Renal cortex interstitium (tissue), 11 donors: ENCODE data around the gene SYNPR. TPM values are rescaled to one million over a fixed set of nuclear protein-coding genes. Genes with fewer than 3 reads are reported as not detected.
"Not testable (repeated sequence)": the region's sequence is repeated elsewhere in the genome, so short reads cannot be mapped to it uniquely, and the experiment has no call there.

Experiments
- DNase-seq, 11 donors: peaks; one replicate each; pipeline ENCODE4 v3.0.0-alpha.2; 2013; ENCODE audit warnings: low read depth in 9 of 11, low spot score in 4 of 11; ENCODE audit errors: extremely low read depth in 1 of 11
- polyA plus RNA-seq, 3 donors: library from polyadenylated mRNA; unstranded; fragments of 120-200 nt; gene quantifications; one replicate each; pipeline ENCODE4 v1.2.1, GENCODE V29; 2013; ENCODE audit not compliant: insufficient read length in 3 of 3

The SYNPR gene
- polyA plus RNA-seq, 3 donors = 0.11 TPM; not detected in 2

DNA sequence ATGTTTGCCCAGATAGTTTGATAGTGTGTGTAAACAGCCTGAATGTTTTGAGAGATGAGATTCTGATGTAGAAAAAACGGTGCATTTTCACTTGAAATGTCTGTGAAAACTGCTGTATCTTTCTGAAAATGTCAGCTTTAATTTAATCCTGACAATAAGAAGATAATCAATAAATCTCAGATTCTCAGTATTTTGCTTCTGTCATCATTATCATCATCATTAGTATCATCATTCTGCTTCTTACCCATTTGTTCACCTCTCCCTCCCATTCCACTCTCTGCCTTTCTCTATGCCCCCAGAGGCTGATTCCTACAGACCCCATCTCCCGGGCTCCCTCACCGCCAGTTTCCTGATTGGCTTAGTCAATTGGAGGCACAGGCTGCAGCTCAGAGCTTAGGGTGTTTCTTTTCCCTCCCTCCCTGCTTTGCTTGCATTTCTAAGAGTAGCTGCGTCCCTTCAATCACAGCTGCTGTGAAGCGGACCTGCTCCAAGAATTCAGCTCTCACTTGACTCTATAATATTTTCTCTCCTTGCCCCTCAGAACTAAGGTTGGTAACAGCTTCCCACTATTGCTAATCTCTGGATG lies 366.2 kb downstream of the SYNPR start:
- no peak for DNase-seq

DNA sequence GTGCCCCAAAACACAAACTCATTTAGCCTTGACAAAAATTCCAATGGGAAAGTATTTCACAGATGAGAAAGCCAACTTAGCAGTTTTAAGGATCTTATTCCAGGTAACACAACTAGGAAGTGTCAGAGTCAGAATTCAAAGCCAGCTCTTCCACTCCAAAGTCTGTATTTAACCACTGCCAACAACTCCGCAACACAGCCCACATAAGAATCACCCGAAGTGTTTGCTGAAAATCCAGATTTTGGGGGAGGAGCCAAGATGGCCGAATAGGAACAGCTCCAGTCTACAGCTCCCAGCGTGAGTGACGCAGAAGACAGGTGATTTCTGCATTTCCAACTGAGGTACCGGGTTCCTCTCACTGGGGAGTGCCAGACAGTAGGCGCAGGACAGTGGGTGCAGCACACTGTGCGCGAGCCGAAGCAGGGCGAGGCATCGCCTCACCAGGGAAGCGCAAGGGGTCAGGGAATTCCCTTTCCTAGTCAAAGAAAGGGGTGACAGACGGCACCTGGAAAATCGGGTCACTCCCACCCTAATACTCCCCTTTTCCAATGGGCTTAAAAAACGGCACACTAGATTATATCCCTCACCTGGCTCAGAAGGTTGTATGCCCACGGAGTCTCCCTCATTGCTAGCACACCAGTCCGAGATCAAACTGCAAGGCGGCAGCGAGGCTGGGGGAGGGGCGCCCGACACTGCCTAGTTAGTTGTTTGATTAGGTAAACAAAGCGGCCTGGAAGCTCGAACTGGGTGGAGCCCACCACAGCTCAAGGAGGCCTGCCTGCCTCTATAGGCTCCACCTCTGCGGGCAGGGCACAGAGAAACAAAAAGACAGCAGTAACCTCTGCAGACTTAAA lies 367.0 kb downstream of the SYNPR start:
- not testable (repeated sequence) for DNase-seq

DNA sequence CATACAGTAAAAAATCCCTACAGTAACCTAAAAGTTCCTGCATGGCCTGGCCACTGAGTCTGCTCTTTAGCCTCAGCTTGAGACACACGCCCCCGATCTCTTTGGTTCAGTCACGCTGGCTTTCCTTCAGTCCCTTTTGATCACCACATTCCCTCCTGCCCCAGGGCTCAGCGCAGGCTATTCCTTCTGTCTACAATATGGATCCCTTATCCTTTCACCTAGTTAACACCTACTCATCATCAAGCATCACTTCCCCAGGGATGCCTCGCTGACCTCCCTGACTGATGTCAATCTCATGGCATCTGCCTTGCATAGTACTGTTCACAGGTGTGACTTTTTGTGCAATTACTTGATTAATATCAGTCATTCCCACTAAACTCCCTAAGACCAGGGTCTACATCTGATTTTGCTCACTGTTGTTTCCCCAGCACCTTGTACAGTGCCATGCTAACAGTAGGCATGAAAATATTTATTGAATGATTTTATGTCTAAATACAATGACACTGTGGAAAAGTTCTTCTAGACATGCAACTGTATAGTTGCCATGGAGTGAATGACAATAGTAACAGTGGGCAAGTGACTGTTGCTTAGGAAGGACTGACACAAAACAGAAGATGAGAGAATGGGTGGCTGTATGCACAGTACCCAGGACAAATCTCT lies 374.1 kb downstream of the SYNPR start, which contains the start of gene SNTN:
Gene SNTN (plus strand): TSS at position 610 of the 660 bp plus-strand sequence. CDS start 13 bp downstream, at position 623.
- no peak for DNase-seq

DNA sequence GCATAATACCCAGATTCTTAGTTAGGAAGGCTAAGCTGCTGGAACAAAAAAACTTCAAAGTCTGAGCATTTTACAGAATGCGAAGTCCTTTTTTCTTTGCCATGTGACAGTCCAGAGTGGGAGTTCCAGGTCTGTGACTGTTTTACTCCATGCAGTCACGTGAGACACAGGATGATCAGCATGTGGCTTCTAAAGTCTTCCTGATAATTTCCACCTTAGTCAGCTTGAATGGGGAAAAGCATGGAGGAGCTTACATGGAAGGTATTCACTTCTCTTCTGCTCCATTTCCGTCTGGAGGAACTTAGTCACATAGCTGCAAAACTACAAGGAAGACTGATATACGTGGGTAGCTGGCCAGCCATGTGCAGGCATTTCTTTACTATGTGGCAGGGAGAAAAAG lies 376.1 kb downstream of the SYNPR start:
- no peak for DNase-seq

DNA sequence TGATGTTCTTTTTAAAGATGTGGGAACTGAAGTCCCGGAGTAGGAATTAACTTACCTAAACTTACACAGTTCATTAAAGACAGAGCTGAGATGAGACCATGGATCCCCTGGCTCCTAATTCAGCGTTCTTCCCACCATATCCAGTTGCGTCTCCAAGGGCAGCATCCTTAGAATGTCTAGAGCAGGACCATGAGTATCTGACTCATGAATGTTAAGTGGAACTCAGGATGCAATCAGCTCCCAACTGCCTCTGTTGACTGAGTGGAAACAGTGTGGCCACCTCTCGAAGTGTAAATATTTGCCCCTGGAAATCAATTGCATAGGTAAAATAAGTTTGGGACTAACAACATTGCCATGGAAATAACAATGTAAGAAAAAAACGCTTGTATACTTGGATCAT lies 376.8 kb downstream of the SYNPR start:
- no peak for DNase-seq

DNA sequence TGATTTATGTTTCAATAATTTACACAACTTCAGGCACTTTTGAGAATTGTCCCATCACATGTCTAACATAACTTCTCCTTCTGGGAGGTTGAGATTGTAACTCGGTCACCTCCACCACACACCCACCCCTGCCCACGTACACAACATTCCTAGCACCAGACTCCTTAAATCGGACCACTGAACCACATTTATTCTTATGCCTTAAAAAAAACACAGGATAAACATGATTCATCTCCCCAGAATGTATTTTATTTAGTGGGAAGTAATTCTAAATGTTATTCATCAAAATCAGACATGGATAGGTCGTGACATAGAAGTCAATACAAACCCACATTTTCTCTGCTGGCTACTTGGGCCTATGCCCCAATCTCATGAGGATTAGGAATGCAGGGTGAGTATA lies 377.4 kb downstream of the SYNPR start:
- DNase-seq = no peak

DNA sequence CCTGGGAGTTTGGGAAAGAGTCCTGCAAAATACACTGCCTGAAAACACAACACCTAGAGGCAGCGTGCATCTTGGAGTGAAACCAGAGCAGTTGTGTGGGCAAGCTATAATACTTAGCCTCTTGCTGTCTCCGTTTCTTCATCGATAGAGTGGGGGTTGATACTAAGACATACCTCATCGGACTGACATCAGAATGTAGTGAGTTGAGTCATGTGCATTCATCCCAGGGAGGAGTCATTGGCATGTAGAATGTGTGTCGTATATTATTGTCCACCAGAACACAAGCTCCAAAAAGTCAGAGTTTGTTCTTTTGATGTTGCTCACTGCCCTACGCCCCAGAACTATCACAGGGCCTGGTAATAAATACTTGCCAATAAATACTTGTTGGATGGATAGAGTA lies 378.7 kb downstream of the SYNPR start:
- no peak for DNase-seq

DNA sequence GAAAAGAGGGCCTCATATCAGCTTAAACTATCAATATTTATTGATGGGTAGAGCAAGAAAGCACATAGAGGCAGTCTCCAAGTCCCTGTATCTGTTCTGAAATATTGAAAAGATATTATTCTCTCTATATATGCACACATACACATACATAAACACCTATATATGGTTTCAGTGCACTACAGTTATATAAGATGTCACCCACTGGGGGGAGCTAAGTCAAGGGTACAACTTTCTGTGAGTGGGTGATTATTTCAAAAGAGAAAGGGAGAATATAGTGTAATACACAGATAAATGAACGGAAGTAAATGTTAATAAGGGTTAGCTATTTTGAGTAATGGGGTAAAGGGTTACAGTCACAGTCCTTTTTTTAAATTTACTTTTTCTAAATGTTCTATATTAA lies 383.1 kb downstream of the SYNPR start:
- no peak for DNase-seq

DNA sequence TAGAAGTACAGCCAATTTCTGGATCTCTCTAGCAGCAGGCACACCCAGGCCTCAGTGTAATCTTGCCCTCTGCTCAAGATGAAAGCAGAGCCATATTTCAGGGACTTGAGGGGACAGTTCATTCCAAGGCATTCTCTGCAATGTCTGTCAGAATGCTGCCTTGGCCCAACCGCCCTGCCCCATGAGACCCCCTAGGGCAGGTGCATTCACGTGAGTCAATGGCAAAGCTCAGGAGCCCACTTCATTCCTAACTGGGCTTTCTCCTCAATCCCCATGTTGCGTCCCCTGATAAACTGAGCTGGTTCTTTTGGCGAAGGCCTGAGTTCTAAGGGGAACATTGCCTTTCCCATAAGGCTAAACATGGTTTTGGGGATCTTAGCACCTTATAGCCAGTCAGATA lies 383.9 kb downstream of the SYNPR start:
- DNase-seq = no peak

DNA sequence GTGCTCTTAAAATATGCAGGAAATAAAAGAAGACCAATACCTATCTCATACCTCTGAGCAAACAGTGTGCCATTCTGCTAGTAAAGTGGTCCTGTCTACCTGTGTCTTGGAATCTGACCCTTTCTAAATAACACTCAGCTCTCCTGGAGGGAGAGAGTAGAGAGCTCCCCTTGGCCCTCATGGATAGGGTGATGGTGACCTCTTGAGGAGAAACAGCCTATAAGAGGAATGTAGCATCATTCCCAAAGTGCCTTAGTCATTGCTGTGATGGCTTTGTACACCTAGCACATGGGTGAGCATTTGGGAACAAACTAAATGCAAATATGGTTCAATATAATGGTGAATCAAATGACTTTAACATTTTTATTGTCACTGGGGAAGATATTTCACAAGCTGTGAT lies 384.4 kb downstream of the SYNPR start:
- DNase-seq = no peak
